Breast epithelium (tissue), 3 donors: ENCODE measurements around the gene SLC46A2.

Experiments
- POLR2AphosphoS5 ChIP-seq, 3 donors: sonication (generic); formaldehyde crosslinking; IDR thresholded peaks; one replicate each; pipeline ENCODE4 v1.6.1; 2017; ENCODE audit warnings: antibody characterized with exemption in 3 of 3
- TF ChIP-seq, protein P1 (sequence below), 3 donors: fragments of 450-650 bp; IDR thresholded peaks; one replicate each; pipeline ENCODE4 v1.5.1; 2016 to 2017; ENCODE audit warnings: antibody characterized with exemption in 3 of 3, mild to moderate bottlenecking in 3 of 3, moderate library complexity in 3 of 3

DNA sequence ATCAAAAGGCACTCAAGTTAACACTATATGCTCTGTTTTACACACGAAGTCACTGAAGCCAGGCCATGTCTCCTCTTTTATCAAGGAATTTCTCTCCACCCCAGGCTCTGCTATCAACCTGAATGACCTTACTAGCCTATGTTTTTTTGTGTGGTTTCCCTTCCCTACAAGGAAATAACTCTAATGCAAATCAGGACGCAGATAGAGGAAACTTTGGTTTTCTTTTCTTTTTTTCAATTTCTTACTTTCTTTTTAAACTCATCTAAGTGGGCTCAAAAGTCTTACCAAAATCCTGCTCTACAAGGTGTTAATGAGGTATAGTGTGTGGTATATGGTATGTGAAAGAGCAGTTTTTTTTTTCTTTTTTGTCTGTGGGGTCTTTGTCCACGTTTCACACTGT, 5.5 kb upstream of the SLC46A2 start:
- TF ChIP-seq, protein P1, sequence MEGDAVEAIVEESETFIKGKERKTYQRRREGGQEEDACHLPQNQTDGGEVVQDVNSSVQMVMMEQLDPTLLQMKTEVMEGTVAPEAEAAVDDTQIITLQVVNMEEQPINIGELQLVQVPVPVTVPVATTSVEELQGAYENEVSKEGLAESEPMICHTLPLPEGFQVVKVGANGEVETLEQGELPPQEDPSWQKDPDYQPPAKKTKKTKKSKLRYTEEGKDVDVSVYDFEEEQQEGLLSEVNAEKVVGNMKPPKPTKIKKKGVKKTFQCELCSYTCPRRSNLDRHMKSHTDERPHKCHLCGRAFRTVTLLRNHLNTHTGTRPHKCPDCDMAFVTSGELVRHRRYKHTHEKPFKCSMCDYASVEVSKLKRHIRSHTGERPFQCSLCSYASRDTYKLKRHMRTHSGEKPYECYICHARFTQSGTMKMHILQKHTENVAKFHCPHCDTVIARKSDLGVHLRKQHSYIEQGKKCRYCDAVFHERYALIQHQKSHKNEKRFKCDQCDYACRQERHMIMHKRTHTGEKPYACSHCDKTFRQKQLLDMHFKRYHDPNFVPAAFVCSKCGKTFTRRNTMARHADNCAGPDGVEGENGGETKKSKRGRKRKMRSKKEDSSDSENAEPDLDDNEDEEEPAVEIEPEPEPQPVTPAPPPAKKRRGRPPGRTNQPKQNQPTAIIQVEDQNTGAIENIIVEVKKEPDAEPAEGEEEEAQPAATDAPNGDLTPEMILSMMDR (IDR thresholded peaks at IDR 0.05), result no peak
- TF ChIP-seq POLR2AphosphoS5 (IDR thresholded peaks at IDR 0.05), result no peak
